ENCODE results near the gene KSR1.

Gene KSR1

GRCh38 chr17:27473748-27474609 is 17.7 kb downstream of the KSR1 start:
- DNase-seq (ENCODE audit: low read depth), result no peak

GRCh38 chr17:27475070-27475673 is 18.9 kb downstream of the KSR1 start:
- no peak for DNase-seq (ENCODE audit: low read depth)

- no peak for DNase-seq (ENCODE audit: low read depth)
Measured at GRCh38 chr17:27475981-27476895, 20.0 kb downstream of the KSR1 start.

- DNase-seq (ENCODE audit: low read depth), result no peak
Measured at GRCh38 chr17:27477050-27477888, 21.0 kb downstream of the KSR1 start.

GRCh38 chr17:27477971-27478684 is 21.9 kb downstream of the KSR1 start:
- DNase-seq (ENCODE audit: low read depth), result no peak

GRCh38 chr17:27478901-27479538 is 22.8 kb downstream of the KSR1 start:
- DNase-seq (ENCODE audit: low read depth), result no peak

- no peak for DNase-seq (ENCODE audit: low read depth)
Measured at GRCh38 chr17:27479838-27480237, 23.6 kb downstream of the KSR1 start.

- DNase-seq (ENCODE audit: low read depth), result no peak
Measured at GRCh38 chr17:27480699-27481098, 24.5 kb downstream of the KSR1 start.

GRCh38 chr17:27481327-27481726 is 25.1 kb downstream of the KSR1 start:
- no peak for DNase-seq (ENCODE audit: low read depth)

- DNase-seq (ENCODE audit: low read depth), result no peak
Measured at GRCh38 chr17:27485125-27485524, 28.9 kb downstream of the KSR1 start.

- no peak for DNase-seq (ENCODE audit: low read depth)
Measured at GRCh38 chr17:27485716-27486495, 29.7 kb downstream of the KSR1 start.

GRCh38 chr17:27486741-27487140 is 30.5 kb downstream of the KSR1 start:
- no peak for DNase-seq (ENCODE audit: low read depth)

GRCh38 chr17:27488231-27488630 is 32.0 kb downstream of the KSR1 start:
- DNase-seq (ENCODE audit: low read depth), result no peak

- DNase-seq (ENCODE audit: low read depth), result no peak
Measured at GRCh38 chr17:27489045-27489715, 32.9 kb downstream of the KSR1 start.

GRCh38 chr17:27490391-27490790 is 34.1 kb downstream of the KSR1 start:
- DNase-seq (ENCODE audit: low read depth), result no peak

- no peak for DNase-seq (ENCODE audit: low read depth)
Measured at GRCh38 chr17:27491713-27492190, 35.5 kb downstream of the KSR1 start.

GRCh38 chr17:27492470-27492869 is 36.2 kb downstream of the KSR1 start:
- DNase-seq (ENCODE audit: low read depth), result no peak

GRCh38 chr17:27493088-27493487 is 36.8 kb downstream of the KSR1 start:
- no peak for DNase-seq (ENCODE audit: low read depth)

Measured in non-pigmented ciliary epithelial cell (primary cell).